Measurements from ENCODE around the gene BAZ1A.

The BAZ1A gene

GRCh38 chr14:34875031-34875922 lies at the start of gene BAZ1A:
Gene BAZ1A (minus strand): TSS chr14:34875360. CDS start chr14:34874604, 756 bp downstream.
- Histone ChIP-seq H3K36me3 (ENCODE audit: insufficient read depth, low read depth, low read length) (peaks cover 10% of the 10 kb centered on the region), H3K4me1 (ENCODE audit: insufficient read depth, low read length) (no peaks in the 10 kb centered on the region; the same call in 1 of the 2 replicates), H3K27ac (ENCODE audit: low read length) (peak within 1 kb of the TSS; percentile 9), H3K4me3 (ENCODE audit: low read length) (peak within 1 kb of the TSS; percentile 87), H3K27me3 (ENCODE audit: insufficient read depth, low read length) (peaks cover 14% of the 10 kb centered on the region), H3K9ac (ENCODE audit: low read depth, low read length) (peak within 1 kb of the TSS; percentile 73; the same call in 1 of the 2 replicates), H3K9me3 (ENCODE audit: insufficient read depth, low read depth, low read length) (no peaks in the 10 kb centered on the region)

- Histone ChIP-seq H3K36me3 (ENCODE audit: insufficient read depth, low read depth, low read length) (no peaks in the 10 kb centered on the region), H3K4me3 (ENCODE audit: low read length) (no peak overlapping the region), H3K9ac (ENCODE audit: low read depth, low read length) (no peak overlapping the region), H3K27ac (ENCODE audit: low read length) (no peak overlapping the region), H3K4me1 (ENCODE audit: insufficient read depth, low read length) (no peaks in the 10 kb centered on the region), H3K9me3 (ENCODE audit: insufficient read depth, low read depth, low read length) (no peaks in the 10 kb centered on the region), H3K27me3 (ENCODE audit: insufficient read depth, low read length) (no peaks in the 10 kb centered on the region)
Measured at GRCh38 chr14:34920339-34920738, 45.2 kb upstream of the BAZ1A start.

- Histone ChIP-seq H3K36me3 (ENCODE audit: insufficient read depth, low read depth, low read length) (no peaks in the 10 kb centered on the region), H3K4me3 (ENCODE audit: low read length) (no peak overlapping the region), H3K27me3 (ENCODE audit: insufficient read depth, low read length) (no peaks in the 10 kb centered on the region), H3K9ac (ENCODE audit: low read depth, low read length) (no peak overlapping the region), H3K4me1 (ENCODE audit: insufficient read depth, low read length) (no peaks in the 10 kb centered on the region), H3K9me3 (ENCODE audit: insufficient read depth, low read depth, low read length) (no peaks in the 10 kb centered on the region), H3K27ac (ENCODE audit: low read length) (no peak overlapping the region)
Measured at GRCh38 chr14:34913619-34914018, 38.5 kb upstream of the BAZ1A start.

GRCh38 chr14:34912966-34913365 lies 37.8 kb upstream of the BAZ1A start:
- Histone ChIP-seq H3K27me3 (ENCODE audit: insufficient read depth, low read length) (no peaks in the 10 kb centered on the region), H3K27ac (ENCODE audit: low read length) (no peak overlapping the region), H3K9ac (ENCODE audit: low read depth, low read length) (no peak overlapping the region), H3K4me3 (ENCODE audit: low read length) (no peak overlapping the region), H3K4me1 (ENCODE audit: insufficient read depth, low read length) (no peaks in the 10 kb centered on the region), H3K36me3 (ENCODE audit: insufficient read depth, low read depth, low read length) (no peaks in the 10 kb centered on the region), H3K9me3 (ENCODE audit: insufficient read depth, low read depth, low read length) (no peaks in the 10 kb centered on the region)

- Histone ChIP-seq H3K4me3 (ENCODE audit: low read length) (no peak overlapping the region), H3K4me1 (ENCODE audit: insufficient read depth, low read length) (no peaks in the 10 kb centered on the region), H3K27me3 (ENCODE audit: insufficient read depth, low read length) (no peaks in the 10 kb centered on the region), H3K9me3 (ENCODE audit: insufficient read depth, low read depth, low read length) (no peaks in the 10 kb centered on the region), H3K36me3 (ENCODE audit: insufficient read depth, low read depth, low read length) (no peaks in the 10 kb centered on the region), H3K27ac (ENCODE audit: low read length) (no peak overlapping the region), H3K9ac (ENCODE audit: low read depth, low read length) (no peak overlapping the region)
Measured at GRCh38 chr14:34912182-34912581, 37.0 kb upstream of the BAZ1A start.

- Histone ChIP-seq H3K4me1 (ENCODE audit: insufficient read depth, low read length) (no peaks in the 10 kb centered on the region), H3K9ac (ENCODE audit: low read depth, low read length) (no peak overlapping the region), H3K27me3 (ENCODE audit: insufficient read depth, low read length) (no peaks in the 10 kb centered on the region), H3K4me3 (ENCODE audit: low read length) (no peak overlapping the region), H3K27ac (ENCODE audit: low read length) (no peak overlapping the region), H3K9me3 (ENCODE audit: insufficient read depth, low read depth, low read length) (no peaks in the 10 kb centered on the region), H3K36me3 (ENCODE audit: insufficient read depth, low read depth, low read length) (no peaks in the 10 kb centered on the region)
Measured at GRCh38 chr14:34911209-34912150, 36.3 kb upstream of the BAZ1A start.

GRCh38 chr14:34906287-34906686 lies 31.1 kb upstream of the BAZ1A start:
- Histone ChIP-seq H3K36me3 (ENCODE audit: insufficient read depth, low read depth, low read length) (no peaks in the 10 kb centered on the region), H3K9ac (ENCODE audit: low read depth, low read length) (no peak overlapping the region), H3K27ac (ENCODE audit: low read length) (no peak overlapping the region), H3K4me1 (ENCODE audit: insufficient read depth, low read length) (no peaks in the 10 kb centered on the region), H3K27me3 (ENCODE audit: insufficient read depth, low read length) (no peaks in the 10 kb centered on the region), H3K9me3 (ENCODE audit: insufficient read depth, low read depth, low read length) (no peaks in the 10 kb centered on the region), H3K4me3 (ENCODE audit: low read length) (no peak overlapping the region)

- H3K36me3 ChIP-seq (ENCODE audit: insufficient read depth, low read depth, low read length): no peaks in the 10 kb centered on the region
- H3K27ac ChIP-seq (ENCODE audit: low read length): no peak overlapping the region
- H3K4me3 ChIP-seq (ENCODE audit: low read length): peak overlapping the region; percentile 41; the same call in 1 of the 2 replicates
- H3K9me3 ChIP-seq (ENCODE audit: insufficient read depth, low read depth, low read length): no peaks in the 10 kb centered on the region
- H3K4me1 ChIP-seq (ENCODE audit: insufficient read depth, low read length): peaks cover 6% of the 10 kb centered on the region
- no peaks in the 10 kb centered on the region for H3K27me3 ChIP-seq (ENCODE audit: insufficient read depth, low read length)
- H3K9ac ChIP-seq (ENCODE audit: low read depth, low read length): no peak overlapping the region
Measured at GRCh38 chr14:34895277-34895676, 20.1 kb upstream of the BAZ1A start.

GRCh38 chr14:34890937-34891336 lies 15.8 kb upstream of the BAZ1A start:
- Histone ChIP-seq H3K4me3 (ENCODE audit: low read length) (no peak overlapping the region), H3K9ac (ENCODE audit: low read depth, low read length) (no peak overlapping the region), H3K4me1 (ENCODE audit: insufficient read depth, low read length) (peaks cover 6% of the 10 kb centered on the region), H3K36me3 (ENCODE audit: insufficient read depth, low read depth, low read length) (no peaks in the 10 kb centered on the region), H3K27me3 (ENCODE audit: insufficient read depth, low read length) (no peaks in the 10 kb centered on the region), H3K9me3 (ENCODE audit: insufficient read depth, low read depth, low read length) (no peaks in the 10 kb centered on the region), H3K27ac (ENCODE audit: low read length) (no peak overlapping the region)

GRCh38 chr14:34888186-34888585 lies 13.0 kb upstream of the BAZ1A start:
- no peaks in the 10 kb centered on the region for H3K9me3 ChIP-seq (ENCODE audit: insufficient read depth, low read depth, low read length)
- no peak overlapping the region for H3K4me3 ChIP-seq (ENCODE audit: low read length)
- no peaks in the 10 kb centered on the region; the same call in 1 of the 2 replicates for H3K4me1 ChIP-seq (ENCODE audit: insufficient read depth, low read length)
- no peaks in the 10 kb centered on the region for H3K36me3 ChIP-seq (ENCODE audit: insufficient read depth, low read depth, low read length)
- no peaks in the 10 kb centered on the region for H3K27me3 ChIP-seq (ENCODE audit: insufficient read depth, low read length)
- H3K27ac ChIP-seq (ENCODE audit: low read length): no peak overlapping the region
- no peak overlapping the region for H3K9ac ChIP-seq (ENCODE audit: low read depth, low read length)

GRCh38 chr14:34883954-34884353 lies 8.8 kb upstream of the BAZ1A start:
- no peaks in the 10 kb centered on the region for H3K27me3 ChIP-seq (ENCODE audit: insufficient read depth, low read length)
- H3K4me1 ChIP-seq (ENCODE audit: insufficient read depth, low read length): no peaks in the 10 kb centered on the region; the same call in 1 of the 2 replicates
- no peak overlapping the region for H3K4me3 ChIP-seq (ENCODE audit: low read length)
- no peak overlapping the region for H3K9ac ChIP-seq (ENCODE audit: low read depth, low read length)
- no peaks in the 10 kb centered on the region for H3K9me3 ChIP-seq (ENCODE audit: insufficient read depth, low read depth, low read length)
- H3K27ac ChIP-seq (ENCODE audit: low read length): no peak overlapping the region
- no peaks in the 10 kb centered on the region for H3K36me3 ChIP-seq (ENCODE audit: insufficient read depth, low read depth, low read length)
